Stimulated activated naive CD8-positive, alpha-beta T cell treated with anti-CD3 and anti-CD28 coated beads, Interleukin-15, Interleukin-2, amounts not matched to agents 100 U/mL and 50 U/mL, for 24 hours (primary cell): Measurements from ENCODE around the gene BRCA2.
"Not testable (repeated sequence)": the region's sequence is repeated elsewhere in the genome, so short reads cannot be mapped to it uniquely, and the experiment has no call there.

ENCODE experiments used
- ATAC-seq: fragments of 150-1000 bp; cut with Tn5 transposase; one replicate; pipeline ENCODE4 v1.10.0; 2021
- DNase-seq: peaks from one replicate; pipeline ENCODE4 v3.0.0; 2021

BRCA2 gene

GRCh38 chr13:32310134-32310706 is 5.1 kb upstream of the BRCA2 start:
- ATAC-seq = peak; percentile 50
- DNase-seq = no peak

- DNase-seq (no peak), ATAC-seq (no peak)
These were observed 4.0 kb upstream of the BRCA2 start for GRCh38 chr13:32311188-32311897.

DNA sequence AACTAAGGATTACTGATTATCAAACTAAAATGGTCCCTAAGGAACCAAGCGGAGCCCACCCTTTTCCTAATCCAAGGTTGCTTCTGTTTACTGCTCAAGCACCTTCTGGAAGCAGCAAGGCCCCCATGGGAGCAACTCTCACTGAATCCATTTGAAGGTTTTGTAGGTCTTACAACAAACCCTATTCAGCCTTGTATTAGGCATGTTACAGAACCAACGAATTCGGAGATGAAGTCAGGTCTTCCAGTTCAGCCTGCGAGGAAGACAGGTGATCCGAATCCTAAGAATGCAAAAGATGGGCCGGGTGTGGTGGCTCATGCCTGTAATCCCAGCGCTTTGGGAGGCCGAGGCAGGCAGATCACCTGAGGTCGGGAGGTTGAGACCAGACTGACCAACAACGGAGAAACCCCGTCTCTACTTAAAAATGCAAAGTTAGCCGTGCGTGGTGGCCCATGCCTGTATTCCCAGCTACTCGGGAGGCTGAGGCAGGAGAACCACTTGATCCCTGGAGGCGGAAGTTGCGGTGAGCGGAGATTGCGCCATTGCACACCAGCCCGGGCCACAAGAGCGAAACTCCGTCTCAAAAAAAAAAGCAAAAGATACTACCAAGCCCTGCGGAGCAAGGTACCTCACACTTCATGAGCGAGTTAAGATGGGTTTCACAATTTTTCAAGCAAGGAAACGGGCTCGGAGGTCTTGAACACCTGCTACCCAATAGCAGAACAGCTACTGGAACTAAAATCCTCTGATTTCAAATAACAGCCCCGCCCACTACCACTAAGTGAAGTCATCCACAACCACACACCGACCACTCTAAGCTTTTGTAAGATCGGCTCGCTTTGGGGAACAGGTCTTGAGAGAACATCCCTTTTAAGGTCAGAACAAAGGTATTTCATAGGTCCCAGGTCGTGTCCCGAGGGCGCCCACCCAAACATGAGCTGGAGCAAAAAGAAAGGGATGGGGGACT is 754 bp upstream of the BRCA2 start:
- DNase-seq (peak; percentile 68), ATAC-seq (peak; percentile 64)

DNA sequence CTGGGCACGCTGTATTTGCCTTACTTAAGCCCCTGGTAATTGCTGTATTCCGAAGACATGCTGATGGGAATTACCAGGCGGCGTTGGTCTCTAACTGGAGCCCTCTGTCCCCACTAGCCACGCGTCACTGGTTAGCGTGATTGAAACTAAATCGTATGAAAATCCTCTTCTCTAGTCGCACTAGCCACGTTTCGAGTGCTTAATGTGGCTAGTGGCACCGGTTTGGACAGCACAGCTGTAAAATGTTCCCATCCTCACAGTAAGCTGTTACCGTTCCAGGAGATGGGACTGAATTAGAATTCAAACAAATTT is 676 bp downstream of the BRCA2 start:
- DNase-seq (no peak), ATAC-seq (peak; percentile 19)

GRCh38 chr13:32316501-32316900 is 1.2 kb downstream of the BRCA2 start:
- ATAC-seq (no peak), DNase-seq (no peak)

GRCh38 chr13:32317716-32318465 is 2.6 kb downstream of the BRCA2 start:
- no peak for ATAC-seq
- no peak for DNase-seq

DNA sequence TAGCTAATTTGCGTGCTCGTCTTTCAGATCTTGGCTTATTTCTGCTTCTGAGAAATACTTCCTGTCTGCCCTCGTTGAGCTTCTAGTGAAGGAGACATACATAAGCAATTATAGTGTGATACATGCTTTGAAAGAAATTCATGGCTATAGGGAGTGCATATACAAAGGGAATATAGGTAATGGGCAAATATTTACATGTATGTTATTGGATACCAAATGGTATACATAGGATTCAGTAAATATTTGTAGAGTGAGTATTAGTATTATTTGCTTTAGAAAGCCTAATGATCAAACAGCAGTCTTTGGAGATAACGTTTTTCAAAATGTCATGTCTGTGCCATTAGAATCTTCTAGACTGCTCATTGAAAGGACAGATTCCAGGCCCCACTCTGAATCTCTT is 5.2 kb downstream of the BRCA2 start:
- no peak for DNase-seq
- no peak for ATAC-seq

- DNase-seq = no peak
- no peak for ATAC-seq
These were observed 8.6 kb downstream of the BRCA2 start for GRCh38 chr13:32323912-32324311.

GRCh38 chr13:32330441-32330840 is 15.1 kb downstream of the BRCA2 start:
- DNase-seq = no peak
- ATAC-seq = no peak

DNA sequence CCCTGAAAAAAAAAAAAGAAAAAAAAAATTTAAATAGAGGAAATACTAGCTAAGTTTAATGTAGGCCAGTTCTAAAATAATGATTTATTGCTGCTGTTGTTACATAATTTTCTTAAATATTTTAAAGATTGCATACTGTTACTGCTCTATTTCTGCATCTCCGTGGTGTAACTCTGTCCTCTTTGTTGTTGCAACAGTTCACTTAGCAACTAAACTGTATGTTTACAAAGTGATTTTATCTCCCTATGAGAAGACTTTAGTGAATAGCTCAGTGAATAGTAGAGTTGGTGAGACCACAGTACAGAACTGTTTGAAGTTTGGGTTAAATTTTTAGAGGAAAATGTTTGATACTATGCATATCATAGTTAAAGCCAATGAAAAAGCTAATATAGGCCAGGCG is 19.4 kb downstream of the BRCA2 start:
- no peak for DNase-seq
- no peak for ATAC-seq

GRCh38 chr13:32340914-32341313 is 25.6 kb downstream of the BRCA2 start:
- DNase-seq (no peak), ATAC-seq (no peak)

- no peak for DNase-seq
- ATAC-seq = no peak
These were observed 32.3 kb downstream of the BRCA2 start for GRCh38 chr13:32347651-32348050.

GRCh38 chr13:32350839-32351441 is 35.6 kb downstream of the BRCA2 start:
- not testable (repeated sequence) for DNase-seq, ATAC-seq

DNA sequence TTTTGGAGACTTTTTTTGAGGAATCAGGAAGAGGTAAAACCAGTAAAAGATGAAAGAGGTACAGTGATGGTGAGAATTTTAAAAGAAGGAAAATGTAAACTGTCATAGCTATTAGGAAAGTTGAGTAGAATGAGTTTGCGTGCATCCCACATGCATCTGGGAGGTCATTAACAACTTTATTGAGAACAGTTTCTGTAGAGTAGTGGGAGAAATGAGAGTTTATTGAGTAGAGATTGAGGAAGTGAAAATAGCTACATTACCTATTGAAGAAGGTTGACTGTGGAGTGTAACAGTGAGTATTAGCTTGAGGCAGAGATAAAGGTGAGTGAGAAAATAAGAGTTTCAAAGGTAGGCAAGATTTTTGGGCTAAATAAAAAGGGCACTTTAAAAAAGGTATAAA is 38.7 kb downstream of the BRCA2 start:
- ATAC-seq (no peak), DNase-seq (no peak)

DNA sequence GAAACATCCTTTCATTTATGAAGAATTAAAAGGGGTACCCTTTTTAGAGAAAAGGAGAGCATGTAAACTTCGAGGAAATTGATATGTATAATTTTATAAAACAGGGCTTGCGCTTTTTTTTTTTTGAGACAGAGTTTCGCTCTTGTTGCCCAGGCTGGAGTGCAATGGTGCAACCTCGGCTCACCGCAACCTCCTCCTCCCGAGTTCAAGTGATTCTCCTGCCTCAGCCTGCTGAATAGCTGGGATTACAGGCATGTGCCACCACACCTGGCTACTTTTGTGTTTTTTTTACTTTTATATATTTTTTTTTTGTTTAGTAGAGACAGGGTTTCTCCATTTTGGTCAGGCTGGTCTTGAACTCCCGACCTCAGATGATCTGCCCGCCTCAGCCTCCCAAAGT is 40.6 kb downstream of the BRCA2 start:
- DNase-seq, ATAC-seq: not testable (repeated sequence)

DNA sequence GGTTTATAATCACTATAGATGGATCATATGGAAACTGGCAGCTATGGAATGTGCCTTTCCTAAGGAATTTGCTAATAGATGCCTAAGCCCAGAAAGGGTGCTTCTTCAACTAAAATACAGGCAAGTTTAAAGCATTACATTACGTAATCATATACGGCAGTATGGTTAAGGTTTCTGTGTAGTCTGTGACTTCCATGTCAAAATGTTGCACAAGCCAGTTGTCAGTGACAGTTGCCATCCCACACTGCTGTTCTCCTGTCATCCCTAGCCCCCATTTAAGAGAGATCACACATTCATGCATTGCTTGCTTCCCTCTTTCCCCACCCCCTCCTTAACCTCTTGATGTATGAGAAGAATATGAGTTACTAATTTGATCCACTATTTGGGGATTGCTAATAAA is 47.3 kb downstream of the BRCA2 start:
- ATAC-seq (no peak), DNase-seq (no peak)

GRCh38 chr13:32370805-32371204 is 55.5 kb downstream of the BRCA2 start:
- DNase-seq = no peak
- ATAC-seq = no peak

GRCh38 chr13:32376642-32377415 is 61.5 kb downstream of the BRCA2 start:
- DNase-seq (no peak), ATAC-seq (no peak)

DNA sequence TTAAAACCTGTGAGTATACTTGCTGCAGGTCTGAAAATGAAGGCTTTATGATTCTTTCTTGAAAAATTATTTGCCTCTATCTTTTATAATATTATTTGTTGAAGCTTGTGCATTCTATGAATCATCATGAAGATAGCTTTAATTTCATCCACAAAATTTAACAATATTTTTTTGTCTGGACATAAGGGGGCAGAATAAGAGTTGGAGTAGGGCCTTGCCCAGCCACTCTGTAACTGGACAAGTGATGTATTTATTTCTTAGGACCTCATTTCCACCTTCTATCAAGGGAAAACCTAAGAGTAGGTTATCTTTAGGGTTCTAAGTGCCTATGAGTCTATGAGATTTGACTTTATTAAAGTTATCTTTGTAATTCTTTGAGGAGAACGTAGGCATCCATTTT is 62.7 kb downstream of the BRCA2 start:
- ATAC-seq (no peak), DNase-seq (no peak)

DNA sequence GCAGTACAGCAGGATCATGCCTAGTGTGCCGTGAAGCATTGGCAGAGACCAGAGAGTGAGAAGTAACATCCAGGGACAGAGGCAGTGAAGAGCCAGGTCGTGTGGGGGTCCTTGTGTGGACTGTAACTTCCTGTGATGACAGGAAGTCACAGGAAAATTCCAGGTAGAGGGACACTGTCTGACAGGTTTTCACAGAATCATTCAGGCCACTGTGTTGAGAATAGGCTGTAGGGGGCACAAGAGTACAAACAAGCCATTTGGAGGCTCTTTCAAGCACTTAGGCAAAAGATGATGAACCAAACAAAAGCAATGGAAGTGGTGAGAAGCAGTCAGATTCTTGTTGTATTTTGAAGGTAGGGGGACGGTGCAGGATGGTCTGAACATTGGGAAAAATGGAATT is 66.2 kb downstream of the BRCA2 start:
- no peak for ATAC-seq
- no peak for DNase-seq
